ENCODE data around the gene RAB40C.

DNA sequence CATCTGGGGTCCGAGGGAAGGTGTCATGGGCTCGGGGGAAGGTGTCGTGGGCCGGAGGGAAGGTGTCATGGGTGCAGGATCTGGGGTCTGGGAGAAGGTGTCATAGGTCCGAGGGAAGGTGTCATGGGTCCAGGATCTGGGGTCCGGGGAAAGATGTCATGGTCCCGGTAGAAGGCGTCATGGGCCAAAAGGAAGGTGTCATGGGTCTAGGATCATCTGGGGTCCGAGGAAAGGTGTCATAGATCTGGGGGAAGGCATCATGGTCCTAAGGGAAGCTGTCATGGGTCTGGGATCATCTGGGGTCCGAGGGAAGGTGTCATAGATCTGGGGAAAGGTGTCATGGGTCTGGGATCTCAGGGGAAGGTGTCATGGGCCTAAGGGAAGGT lies 942 bp downstream of the RAB40C start:
- TF ChIP-seq, protein P1, sequence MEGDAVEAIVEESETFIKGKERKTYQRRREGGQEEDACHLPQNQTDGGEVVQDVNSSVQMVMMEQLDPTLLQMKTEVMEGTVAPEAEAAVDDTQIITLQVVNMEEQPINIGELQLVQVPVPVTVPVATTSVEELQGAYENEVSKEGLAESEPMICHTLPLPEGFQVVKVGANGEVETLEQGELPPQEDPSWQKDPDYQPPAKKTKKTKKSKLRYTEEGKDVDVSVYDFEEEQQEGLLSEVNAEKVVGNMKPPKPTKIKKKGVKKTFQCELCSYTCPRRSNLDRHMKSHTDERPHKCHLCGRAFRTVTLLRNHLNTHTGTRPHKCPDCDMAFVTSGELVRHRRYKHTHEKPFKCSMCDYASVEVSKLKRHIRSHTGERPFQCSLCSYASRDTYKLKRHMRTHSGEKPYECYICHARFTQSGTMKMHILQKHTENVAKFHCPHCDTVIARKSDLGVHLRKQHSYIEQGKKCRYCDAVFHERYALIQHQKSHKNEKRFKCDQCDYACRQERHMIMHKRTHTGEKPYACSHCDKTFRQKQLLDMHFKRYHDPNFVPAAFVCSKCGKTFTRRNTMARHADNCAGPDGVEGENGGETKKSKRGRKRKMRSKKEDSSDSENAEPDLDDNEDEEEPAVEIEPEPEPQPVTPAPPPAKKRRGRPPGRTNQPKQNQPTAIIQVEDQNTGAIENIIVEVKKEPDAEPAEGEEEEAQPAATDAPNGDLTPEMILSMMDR (IDR thresholded peaks at IDR 0.05; ENCODE audit: poor library complexity): no peak
- TF ChIP-seq EZH2 (IDR thresholded peaks at IDR 0.05; ENCODE audit: borderline replicate concordance) (no peak), EZH2phosphoT487 (IDR thresholded peaks at IDR 0.05; ENCODE audit: low read depth, severe bottlenecking, unreplicated experiment) (no peak)

Measured in hepatocyte (in vitro differentiated cells).